NCI-H524 (cell line): ENCODE measurements around the gene BICC1.

Experiments used
- DNase-seq, 2 experiments: peaks; one replicate each; lab custom pipeline; 2025; lab: John Stamatoyannopoulos, UW

Gene BICC1

DNA sequence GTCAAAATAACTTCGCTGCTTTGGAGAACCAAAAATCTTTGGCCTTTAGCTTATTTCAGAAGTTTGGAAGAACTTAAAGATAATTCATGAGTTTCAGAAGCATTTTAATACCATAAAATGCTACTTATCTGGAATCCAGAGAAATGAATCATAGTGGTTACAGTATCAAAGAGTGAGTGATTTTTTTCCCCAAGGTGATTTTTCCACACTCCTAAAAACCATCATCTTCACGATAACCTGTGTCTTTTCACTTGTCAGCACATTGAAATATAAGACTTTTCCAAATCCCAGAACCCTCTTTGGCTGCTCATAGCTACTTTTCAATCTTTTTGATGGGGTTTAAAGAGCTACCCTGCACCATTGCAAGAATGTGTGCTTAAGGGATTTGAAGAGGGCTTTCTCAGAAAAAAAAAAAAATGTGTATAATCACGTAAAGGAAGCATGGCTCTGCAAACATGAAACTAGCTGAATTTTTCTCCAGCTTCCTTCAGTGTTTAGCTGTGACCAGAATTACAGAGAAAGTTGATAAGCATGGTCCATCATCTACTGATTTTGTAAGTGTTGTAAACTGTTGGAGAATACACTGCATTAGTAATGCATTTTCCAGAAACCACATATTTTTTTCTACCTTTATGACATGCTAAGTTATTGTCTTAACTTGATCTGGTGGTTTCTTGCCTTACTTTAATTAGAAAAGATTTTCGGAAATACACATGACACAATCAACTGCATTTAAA lies 134.9 kb downstream of the BICC1 start:
- no peak for DNase-seq

GRCh38 chr10:58648131-58648530 lies 135.5 kb downstream of the BICC1 start:
- DNase-seq, result no peak

DNA sequence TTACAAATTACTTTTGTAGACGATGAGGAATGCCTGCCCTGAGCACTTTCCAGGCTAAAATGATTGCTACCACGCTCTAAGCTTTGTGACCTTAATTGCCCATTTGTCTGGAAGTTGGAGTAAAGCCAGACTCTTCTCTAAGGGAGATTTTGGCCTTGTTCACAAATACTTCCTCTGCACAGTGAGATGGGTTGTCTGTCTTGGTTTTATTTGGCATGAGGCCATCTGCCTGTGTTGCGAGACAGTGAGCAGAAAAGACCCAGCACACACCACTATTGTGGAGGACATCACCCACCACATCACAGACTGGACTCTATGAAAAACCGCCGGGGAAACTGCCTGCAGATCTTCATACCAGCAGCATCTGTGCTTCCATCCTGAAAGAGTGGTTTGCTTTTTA lies 138.4 kb downstream of the BICC1 start:
- DNase-seq, result no peak

GRCh38 chr10:58651742-58652141 lies 139.1 kb downstream of the BICC1 start:
- no peak for DNase-seq

DNA sequence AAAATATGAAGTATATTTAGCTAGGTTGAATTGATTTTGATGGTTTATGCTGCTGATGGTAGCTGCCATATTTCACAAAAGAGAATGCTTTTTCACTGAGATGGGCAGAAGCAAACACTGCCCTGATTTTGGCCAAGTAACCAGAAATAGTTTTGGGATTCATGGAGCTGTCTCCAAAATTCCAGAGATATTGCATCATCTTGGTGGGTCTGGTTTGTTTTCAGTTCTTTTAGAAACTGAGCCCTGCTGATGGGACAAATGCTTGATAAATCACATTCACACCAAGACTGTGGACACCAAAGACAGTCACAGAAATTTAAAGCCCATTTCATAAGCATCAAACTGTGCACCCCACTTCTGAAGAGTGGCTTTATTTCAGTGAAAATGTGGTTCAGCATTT lies 140.5 kb downstream of the BICC1 start:
- no peak for DNase-seq

DNA sequence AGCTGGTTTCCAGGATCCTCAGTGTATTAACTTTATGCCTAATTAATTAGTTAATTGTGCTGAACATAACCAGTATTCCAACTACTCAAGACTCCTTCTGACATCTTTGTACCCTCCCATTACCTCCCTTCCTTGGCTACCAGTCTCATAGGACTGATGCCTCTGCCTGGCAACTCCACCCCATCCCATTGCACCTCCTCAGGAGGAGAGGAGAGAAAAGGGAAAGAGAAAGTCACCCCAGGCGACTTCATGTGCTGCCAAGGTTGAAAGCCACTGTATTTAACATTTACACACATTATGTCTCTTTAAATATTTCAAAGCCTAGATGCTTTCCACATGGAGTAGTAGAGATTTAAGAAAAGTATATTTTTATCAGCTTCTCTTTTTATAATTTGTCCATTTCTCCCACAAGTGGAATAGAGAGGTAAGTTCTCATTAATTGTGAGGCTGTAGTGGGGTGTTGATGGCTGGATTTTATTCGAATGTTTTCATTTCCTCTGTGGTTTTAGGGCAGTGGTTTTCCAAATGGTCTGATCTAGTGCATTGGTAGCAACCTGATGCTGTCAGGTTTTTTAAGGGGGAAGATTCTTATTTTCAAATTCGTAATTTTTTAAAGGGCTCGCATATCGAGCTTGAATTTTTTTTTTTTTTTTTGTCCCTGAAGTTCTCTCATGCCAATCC lies 148.0 kb downstream of the BICC1 start:
- no peak for DNase-seq

DNA sequence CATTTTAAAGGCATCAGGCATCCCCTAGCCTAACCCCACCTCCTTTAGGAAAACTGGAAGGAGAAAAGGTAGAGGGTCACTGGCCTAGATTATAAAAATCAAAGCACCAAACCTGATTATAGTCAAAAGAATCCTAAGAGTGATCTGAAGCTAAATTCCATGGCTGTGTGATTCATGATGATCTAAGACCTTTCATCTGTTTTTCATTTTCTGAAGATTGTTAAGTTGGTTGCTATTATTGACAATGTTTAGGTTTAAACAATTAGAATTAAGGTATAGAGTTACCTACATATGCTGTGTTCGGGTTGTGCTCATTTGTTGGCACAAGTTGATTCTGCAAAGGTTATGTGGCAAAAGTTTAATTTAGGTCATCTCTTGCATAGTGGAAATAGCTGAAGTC lies 148.7 kb downstream of the BICC1 start:
- DNase-seq, result no peak

DNA sequence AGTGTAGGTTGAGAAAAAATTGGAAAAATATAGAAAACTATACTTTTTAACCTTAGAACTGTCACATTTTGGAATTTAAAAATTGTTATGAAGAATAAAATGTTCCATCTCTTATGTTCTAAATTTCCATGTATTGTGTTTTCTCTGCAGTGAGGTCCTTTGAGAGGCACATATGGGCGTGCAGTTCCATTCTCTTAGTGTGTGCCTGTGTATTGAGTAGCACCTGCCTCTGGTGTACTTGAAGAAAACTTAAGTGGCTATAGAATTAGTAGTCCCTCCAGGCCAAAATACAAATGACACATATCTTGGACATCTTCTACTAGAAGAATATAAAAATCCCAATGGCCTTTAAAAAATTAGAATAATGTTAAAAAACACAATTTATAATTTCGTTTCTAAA lies 149.2 kb downstream of the BICC1 start:
- no peak for DNase-seq

DNA sequence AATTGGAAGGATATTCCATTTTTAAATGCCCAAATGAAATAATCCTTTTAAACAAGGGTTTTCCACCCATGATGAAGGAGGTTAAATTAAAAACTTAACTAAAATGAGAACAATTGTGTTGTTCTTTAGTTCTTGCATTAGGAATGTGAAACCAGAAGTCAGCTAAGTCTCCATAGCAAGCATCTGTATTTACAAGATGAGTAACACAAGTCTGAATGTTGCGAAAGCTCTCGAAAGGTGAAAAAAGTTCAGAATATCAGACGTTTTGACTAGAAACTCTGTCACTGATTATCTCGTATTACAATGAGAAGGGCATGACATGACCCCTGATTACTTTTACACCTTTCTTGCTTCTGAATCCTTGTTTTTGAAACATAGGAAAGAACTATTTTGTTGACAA lies 149.6 kb downstream of the BICC1 start:
- no peak for DNase-seq

- DNase-seq, result no peak
These were observed 152.7 kb downstream of the BICC1 start for GRCh38 chr10:58665361-58665760.

GRCh38 chr10:58666024-58666423 lies 153.4 kb downstream of the BICC1 start:
- DNase-seq, result no peak

DNA sequence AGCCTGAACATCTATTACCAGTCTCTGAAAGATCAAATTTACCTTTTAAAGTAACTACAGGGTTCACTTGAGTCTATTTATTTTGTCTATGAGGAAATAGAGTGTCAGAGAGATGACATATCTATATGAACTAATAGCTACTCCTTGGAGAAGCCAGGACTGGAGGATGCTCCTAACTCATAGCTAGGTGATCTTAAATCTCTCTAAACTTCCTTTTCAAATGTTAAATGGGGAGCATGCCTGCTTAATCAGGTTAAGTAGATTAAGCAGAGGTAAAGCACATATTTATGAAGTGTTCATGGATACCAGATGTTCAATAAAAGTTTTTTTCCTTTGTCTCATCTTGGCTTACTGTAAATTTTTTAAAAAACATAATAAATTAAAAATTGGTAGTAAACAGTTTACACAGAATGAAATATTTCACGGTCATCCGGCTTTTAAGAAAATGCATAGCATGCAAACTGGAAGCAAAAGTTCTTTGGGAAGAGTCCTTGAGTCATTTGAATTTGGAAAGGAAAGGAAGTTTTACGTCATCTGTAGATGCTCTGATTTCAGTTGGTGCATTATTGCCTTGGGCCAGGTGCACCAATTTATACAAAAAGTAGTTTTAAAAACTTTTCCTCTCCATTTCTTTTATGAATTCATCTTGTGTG lies 155.1 kb downstream of the BICC1 start:
- DNase-seq, result no peak

DNA sequence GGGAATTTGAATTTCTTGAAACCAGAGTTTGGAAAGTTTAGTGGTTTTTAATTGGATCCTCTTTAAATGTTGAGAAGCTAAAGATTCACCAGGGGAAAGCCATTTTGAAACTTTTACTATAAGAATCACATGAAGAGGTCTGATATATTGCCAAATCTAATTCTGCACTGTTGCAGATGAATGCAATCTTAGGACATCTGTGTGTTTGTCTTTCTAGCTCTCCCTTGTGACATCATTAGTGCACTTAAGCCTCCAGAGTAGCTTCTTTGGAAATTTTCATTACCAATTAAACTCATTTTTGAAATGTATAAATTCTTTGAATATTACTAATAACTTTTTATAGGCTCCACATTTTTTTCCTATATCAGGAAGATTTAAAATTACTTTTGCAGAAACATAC lies 160.2 kb downstream of the BICC1 start:
- DNase-seq, result no peak

DNA sequence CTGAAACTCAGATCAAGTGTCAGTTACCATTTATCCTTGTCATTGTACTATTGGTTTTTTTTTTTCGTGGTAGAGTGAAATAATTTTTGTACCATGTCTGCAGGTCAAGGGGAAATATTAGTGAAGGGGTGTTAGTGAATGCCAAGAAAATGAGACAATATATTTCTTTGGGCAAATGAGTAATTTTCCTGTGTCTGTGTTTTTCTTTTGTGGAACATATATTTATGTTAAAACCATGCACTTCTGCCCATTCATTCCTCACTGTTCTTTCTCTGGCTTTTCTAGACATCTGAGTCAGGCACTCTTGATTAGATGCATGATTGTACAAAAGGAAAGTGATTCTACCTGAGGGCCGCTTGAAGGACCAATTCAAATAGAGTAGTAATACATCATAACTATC lies 161.6 kb downstream of the BICC1 start:
- DNase-seq, result no peak

GRCh38 chr10:58675321-58675720 lies 162.6 kb downstream of the BICC1 start:
- DNase-seq, result no peak

DNA sequence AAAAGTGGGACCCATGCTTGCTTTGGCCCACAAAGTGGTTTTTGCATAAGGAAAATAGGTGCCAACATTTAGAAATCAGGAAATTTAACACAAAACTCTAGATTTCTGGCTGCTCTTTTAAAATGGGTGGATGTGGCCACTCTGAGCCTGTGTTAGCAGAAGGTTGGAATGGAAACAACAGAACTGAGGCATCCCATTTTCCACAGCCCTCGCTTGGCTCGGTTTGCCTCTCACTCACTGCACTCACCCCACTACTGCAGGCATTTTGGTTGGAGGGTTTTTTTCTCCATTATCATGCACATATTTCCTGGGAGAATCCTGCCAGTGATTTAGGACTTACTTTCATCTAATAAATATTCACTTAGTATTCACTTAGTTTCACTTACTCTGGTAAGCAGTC lies 178.9 kb downstream of the BICC1 start:
- DNase-seq, result no peak

DNA sequence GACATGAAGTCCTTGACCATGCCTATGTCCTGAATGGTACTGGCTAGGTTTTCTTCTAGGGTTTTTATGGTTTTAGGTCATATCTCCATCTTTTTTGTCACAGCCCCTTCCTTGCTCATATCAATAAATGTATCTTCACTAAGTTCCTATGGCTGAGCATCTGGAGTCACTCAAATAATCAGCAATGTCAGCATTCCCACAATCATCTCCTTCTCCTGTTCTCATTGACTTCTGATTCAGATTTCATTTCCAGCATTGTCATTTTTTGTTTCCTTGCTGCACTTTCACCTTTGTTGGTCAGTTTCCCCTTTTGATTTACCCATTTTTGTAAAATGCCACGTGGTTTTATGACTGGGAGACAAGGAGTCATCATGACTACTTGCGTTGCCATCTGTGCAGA lies 181.2 kb downstream of the BICC1 start:
- no peak for DNase-seq

DNA sequence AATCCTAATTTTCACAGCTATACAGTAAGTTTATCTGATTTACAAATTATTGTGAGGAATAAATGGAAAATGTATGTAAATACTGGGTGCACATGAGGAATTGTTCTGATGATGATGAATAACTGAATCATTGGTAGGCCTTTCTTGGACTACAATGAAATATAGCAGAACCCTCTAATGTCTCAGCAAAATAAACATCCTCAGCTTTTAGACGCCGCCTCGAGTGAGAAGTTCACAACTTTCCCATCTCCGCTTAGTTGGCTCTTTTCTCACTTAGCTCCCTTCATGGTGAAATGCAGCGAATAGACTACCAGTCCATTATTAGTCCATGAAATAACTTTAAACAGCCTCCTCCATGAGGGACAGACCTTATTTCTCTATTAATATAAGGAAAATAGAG lies 182.3 kb downstream of the BICC1 start:
- DNase-seq, result no peak

DNA sequence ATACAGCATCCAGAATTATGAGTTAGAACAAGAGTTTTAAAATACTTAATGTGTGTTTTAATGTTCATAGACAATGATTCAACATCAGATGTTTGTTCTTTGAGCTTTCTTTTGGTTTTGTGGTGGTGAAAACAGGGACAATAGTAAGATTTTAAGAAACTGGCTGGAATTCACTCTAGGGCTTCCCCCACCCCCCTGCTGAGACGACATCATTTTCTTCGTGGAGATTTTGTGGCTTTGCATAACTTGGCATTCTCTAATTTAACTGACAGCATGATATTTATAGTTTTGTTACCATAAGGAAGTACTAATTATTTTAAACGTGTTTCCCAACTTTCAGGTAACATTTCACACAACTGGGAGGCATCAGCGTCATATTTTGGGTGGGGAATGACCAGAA lies 184.1 kb downstream of the BICC1 start:
- DNase-seq, result no peak

DNA sequence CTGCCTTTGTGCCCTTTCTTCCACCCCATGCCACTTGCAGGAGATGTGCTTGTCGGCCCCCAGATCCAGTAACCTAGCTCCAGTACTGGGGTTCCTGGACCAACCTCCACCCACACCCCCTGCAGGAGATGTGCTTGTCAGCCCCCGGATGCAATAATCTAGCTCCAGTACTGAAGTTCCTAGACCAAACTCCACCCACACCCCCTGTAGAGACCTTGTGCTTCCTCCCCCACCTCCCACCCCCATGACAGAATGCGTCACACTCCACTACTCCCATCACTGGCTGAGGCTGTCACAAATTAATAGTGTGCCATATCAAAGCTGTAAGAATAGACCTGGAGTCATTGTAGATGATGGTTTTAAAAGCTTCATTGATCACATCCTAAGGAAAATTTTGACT lies 185.0 kb downstream of the BICC1 start:
- no peak for DNase-seq

DNA sequence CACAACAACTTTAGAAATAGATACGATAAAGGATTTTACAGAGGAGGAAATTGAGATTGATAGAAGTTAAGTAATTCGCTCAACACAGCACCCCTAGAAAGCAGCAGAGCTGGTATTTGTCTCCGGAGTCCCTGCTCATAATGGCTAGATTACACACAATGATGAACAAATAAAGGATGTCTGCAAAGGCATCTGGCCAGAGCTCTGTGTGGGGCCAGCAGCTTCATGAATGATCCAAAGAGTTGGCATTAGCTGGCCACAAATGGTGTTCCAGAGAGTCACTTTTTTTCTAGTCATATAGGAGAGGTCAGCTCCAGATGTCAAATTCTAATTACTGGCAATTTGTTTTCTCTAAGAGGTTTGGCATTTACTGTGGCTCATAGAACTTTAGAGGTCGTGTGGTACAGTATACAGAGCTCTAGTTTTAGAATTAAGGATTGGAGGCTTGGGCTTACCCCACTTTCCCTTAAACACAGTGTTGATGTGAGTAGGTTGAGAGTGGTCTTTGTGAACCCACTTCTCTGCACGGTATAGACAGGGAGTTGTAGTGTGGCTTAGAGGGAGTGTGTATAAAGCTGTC lies 186.2 kb downstream of the BICC1 start:
- no peak for DNase-seq

DNA sequence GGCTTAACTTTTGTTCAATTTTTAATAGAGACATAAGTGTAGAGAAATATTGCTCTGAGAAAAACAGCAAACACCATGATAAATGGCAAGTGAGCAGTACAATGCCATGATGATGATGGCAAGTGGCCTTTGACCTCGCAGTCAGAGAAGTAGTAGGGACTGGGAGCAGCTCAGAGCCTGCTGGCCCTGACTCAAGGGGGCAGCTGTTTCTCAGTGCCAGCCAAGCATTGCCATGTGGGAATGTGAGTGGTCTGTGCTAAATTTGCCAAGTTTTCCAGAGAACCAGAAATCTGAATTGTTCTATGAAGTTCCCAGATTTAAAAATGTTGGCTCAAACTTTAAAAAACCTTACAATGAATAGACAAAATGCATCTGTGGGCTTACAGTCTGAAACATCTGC lies 187.9 kb downstream of the BICC1 start:
- DNase-seq, result no peak
